ENCODE data around the gene SLC11A2. TPM values are rescaled to one million over a fixed set of nuclear protein-coding genes. Genes with fewer than 3 reads are reported as not detected.

Gene SLC11A2
- total RNA-seq, 1 donor from 2014 or later = 40.0 TPM

DNA sequence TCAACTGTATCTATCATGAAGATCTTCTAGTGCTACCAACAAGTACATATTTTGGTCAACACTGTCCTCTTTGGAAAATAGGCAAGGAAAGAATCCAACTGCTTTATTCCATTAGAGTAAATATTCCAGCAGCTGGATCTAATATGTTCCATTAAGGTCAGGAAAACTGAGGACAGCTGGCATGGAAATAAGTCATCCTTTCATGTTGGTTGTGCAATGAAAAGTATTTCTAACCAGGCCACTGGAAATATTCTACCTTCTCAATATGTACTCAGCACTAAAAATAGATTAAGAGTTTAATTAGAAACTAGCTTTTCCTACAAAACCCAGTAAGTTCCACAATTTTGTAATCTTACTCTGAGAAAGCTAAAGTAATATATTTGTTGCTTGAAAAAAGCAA lies 54.2 kb downstream of the SLC11A2 start:
- Histone ChIP-seq H3K79me2 (ENCODE audit: insufficient read depth, low read length) (no peaks in the 10 kb centered on the region), H3K27ac (ENCODE audit: low read depth, low read length) (no peak overlapping the region), H3K4me1 (ENCODE audit: insufficient read depth, low read length) (no peaks in the 10 kb centered on the region), H3K4me3 (ENCODE audit: insufficient read depth, low read depth, low read length) (no peak overlapping the region), H3K4me2 (ENCODE audit: low read length) (no peak overlapping the region), H4K20me1 (ENCODE audit: insufficient read depth, low read length) (no peaks in the 10 kb centered on the region), H3K36me3 (ENCODE audit: insufficient read depth, low read length) (no peaks in the 10 kb centered on the region), H2AFZ (ENCODE audit: low read depth, low read length) (no peak overlapping the region), H3K27me3 (ENCODE audit: insufficient read depth, low read length) (no peaks in the 10 kb centered on the region), H3K9me3 (ENCODE audit: insufficient read depth, low read depth, low read length) (peaks cover 3% of the 10 kb centered on the region), H3K9ac (ENCODE audit: low read length) (no peak overlapping the region)
- Mint-ChIP-seq H3K36me3 (ENCODE audit: low read depth, unreplicated experiment) (peaks cover 31% of the 10 kb centered on the region), H3K27me3 (ENCODE audit: low read depth, unreplicated experiment) (no peaks in the 10 kb centered on the region), H3K27ac (ENCODE audit: unreplicated experiment) (no peak overlapping the region), H3K4me1 (ENCODE audit: low read depth, unreplicated experiment) (no peaks in the 10 kb centered on the region), H3K9me3 (ENCODE audit: unreplicated experiment) (peaks cover 10% of the 10 kb centered on the region), H3K4me3 (ENCODE audit: unreplicated experiment) (no peak overlapping the region)
- DNase-seq (ENCODE audit: low read depth) (no peak), FAIRE-seq (no peak)
- no peak for TF ChIP-seq EZH2 (IDR thresholded peaks at IDR 0.05; ENCODE audit: insufficient read depth, low read length)
- TF ChIP-seq, protein P1, sequence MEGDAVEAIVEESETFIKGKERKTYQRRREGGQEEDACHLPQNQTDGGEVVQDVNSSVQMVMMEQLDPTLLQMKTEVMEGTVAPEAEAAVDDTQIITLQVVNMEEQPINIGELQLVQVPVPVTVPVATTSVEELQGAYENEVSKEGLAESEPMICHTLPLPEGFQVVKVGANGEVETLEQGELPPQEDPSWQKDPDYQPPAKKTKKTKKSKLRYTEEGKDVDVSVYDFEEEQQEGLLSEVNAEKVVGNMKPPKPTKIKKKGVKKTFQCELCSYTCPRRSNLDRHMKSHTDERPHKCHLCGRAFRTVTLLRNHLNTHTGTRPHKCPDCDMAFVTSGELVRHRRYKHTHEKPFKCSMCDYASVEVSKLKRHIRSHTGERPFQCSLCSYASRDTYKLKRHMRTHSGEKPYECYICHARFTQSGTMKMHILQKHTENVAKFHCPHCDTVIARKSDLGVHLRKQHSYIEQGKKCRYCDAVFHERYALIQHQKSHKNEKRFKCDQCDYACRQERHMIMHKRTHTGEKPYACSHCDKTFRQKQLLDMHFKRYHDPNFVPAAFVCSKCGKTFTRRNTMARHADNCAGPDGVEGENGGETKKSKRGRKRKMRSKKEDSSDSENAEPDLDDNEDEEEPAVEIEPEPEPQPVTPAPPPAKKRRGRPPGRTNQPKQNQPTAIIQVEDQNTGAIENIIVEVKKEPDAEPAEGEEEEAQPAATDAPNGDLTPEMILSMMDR (IDR thresholded peaks at IDR 0.05; ENCODE audit: insufficient read depth, low read depth, low read length) = no peak

DNA sequence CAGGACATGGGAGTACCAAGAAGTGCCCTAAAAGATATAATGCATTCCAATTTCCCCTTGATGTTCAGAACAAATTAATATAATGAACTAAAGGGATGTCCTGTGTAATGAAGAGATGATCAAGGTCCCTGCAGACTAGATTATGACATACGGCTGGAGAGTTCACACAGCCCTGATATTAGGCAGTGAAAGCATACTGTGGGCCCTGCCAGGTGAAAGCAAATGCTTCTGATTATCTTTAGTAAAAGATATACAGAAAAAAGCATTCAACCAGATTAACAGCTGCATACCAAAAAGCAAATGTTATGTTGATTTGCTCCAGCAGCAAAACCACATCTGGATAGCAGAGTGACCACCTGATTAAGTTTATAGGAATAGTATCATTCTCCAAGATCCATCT lies 61.8 kb downstream of the SLC11A2 start:
- H3K4me3 Mint-ChIP-seq (ENCODE audit: unreplicated experiment) = no peak overlapping the region
- no peak for TF ChIP-seq EZH2 (IDR thresholded peaks at IDR 0.05; ENCODE audit: insufficient read depth, low read length)
- TF ChIP-seq, protein P1 (IDR thresholded peaks at IDR 0.05; ENCODE audit: insufficient read depth, low read depth, low read length) = no peak
- FAIRE-seq = no peak

DNA sequence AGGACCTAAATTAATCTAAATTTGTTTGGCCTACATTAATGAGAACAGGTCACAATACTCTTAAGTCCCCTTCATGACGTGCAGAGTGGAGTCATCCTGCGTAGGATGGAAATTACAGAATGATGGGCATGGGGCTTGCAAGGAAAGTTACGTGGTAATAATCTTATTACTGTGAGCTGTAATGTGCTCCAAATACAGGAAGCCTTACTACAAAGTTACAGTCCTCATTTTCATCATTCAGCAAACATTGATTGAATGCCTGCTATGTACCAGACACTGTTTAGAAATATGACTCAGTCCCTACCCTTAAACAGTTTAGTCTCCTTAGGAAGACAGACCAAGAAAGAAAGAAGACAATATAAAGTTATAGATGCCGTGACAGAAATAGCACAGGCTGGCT lies 64.5 kb downstream of the SLC11A2 start:
- Histone ChIP-seq H3K27ac (ENCODE audit: low read depth, low read length) (no peak overlapping the region), H3K9ac (ENCODE audit: low read length) (no peak overlapping the region), H3K36me3 (ENCODE audit: insufficient read depth, low read length) (no peaks in the 10 kb centered on the region), H3K4me1 (ENCODE audit: insufficient read depth, low read length) (no peaks in the 10 kb centered on the region), H3K79me2 (ENCODE audit: insufficient read depth, low read length) (no peaks in the 10 kb centered on the region), H3K9me3 (ENCODE audit: insufficient read depth, low read depth, low read length) (no peaks in the 10 kb centered on the region), H3K4me3 (ENCODE audit: insufficient read depth, low read depth, low read length) (no peak overlapping the region), H4K20me1 (ENCODE audit: insufficient read depth, low read length) (no peaks in the 10 kb centered on the region), H2AFZ (ENCODE audit: low read depth, low read length) (no peak overlapping the region), H3K4me2 (ENCODE audit: low read length) (no peak overlapping the region), H3K27me3 (ENCODE audit: insufficient read depth, low read length) (no peaks in the 10 kb centered on the region)
- Mint-ChIP-seq H3K4me3 (ENCODE audit: unreplicated experiment) (no peak overlapping the region), H3K27ac (ENCODE audit: unreplicated experiment) (no peak overlapping the region), H3K4me1 (ENCODE audit: low read depth, unreplicated experiment) (peaks cover 9% of the 10 kb centered on the region), H3K27me3 (ENCODE audit: low read depth, unreplicated experiment) (no peaks in the 10 kb centered on the region), H3K9me3 (ENCODE audit: unreplicated experiment) (no peaks in the 10 kb centered on the region), H3K36me3 (ENCODE audit: low read depth, unreplicated experiment) (peaks cover 3% of the 10 kb centered on the region)
- peak; percentile 42 for DNase-seq (ENCODE audit: low read depth)
- FAIRE-seq = no peak
- TF ChIP-seq, protein P1 (IDR thresholded peaks at IDR 0.05; ENCODE audit: insufficient read depth, low read depth, low read length) = no peak
- no peak for TF ChIP-seq EZH2 (IDR thresholded peaks at IDR 0.05; ENCODE audit: insufficient read depth, low read length)

More for the DNA sequence above, 61.8 kb downstream of the SLC11A2 start:
- Histone ChIP-seq H2AFZ (ENCODE audit: low read depth, low read length) (no peak overlapping the region), H3K9ac (ENCODE audit: low read length) (no peak overlapping the region), H4K20me1 (ENCODE audit: insufficient read depth, low read length) (no peaks in the 10 kb centered on the region), H3K27me3 (ENCODE audit: insufficient read depth, low read length) (no peaks in the 10 kb centered on the region), H3K9me3 (ENCODE audit: insufficient read depth, low read depth, low read length) (no peaks in the 10 kb centered on the region), H3K4me3 (ENCODE audit: insufficient read depth, low read depth, low read length) (no peak overlapping the region), H3K27ac (ENCODE audit: low read depth, low read length) (no peak overlapping the region), H3K4me2 (ENCODE audit: low read length) (no peak overlapping the region), H3K4me1 (ENCODE audit: insufficient read depth, low read length) (no peaks in the 10 kb centered on the region), H3K36me3 (ENCODE audit: insufficient read depth, low read length) (no peaks in the 10 kb centered on the region), H3K79me2 (ENCODE audit: insufficient read depth, low read length) (no peaks in the 10 kb centered on the region)
- Mint-ChIP-seq H3K27me3 (ENCODE audit: low read depth, unreplicated experiment) (no peaks in the 10 kb centered on the region), H3K36me3 (ENCODE audit: low read depth, unreplicated experiment) (peaks cover 12% of the 10 kb centered on the region), H3K4me1 (ENCODE audit: low read depth, unreplicated experiment) (peaks cover 9% of the 10 kb centered on the region), H3K9me3 (ENCODE audit: unreplicated experiment) (no peaks in the 10 kb centered on the region), H3K27ac (ENCODE audit: unreplicated experiment) (no peak overlapping the region)
- DNase-seq (ENCODE audit: low read depth) = no peak

Measured in astrocyte (in vitro differentiated cells and primary cell).